ENCODE results near the gene USP13. TPM values are rescaled to one million over a fixed set of nuclear protein-coding genes. Genes with fewer than 3 reads are reported as not detected.

Gene USP13
- total RNA-seq, 1 experiment from 2014 or later, result 22.7 TPM

GRCh38 chr3:179624451-179624850 lies 28.4 kb upstream of the USP13 start:
- no peaks in the 10 kb centered on the region for H4K20me1 ChIP-seq (ENCODE audit: insufficient read depth)
- intact Hi-C loops (cut with micrococcal nuclease), result no loop called here
- no peaks in the 10 kb centered on the region for H3K4me1 ChIP-seq (ENCODE audit: control insufficient read depth in 1 of 2, insufficient read depth in 2 of 2, low read length in 2 of 2)
- H3K4me3 ChIP-seq (replicated peaks in 1 of 2; ENCODE audit: low read depth in 1 of 2, low read length in 2 of 2), result no peak overlapping the region
- H3K9ac ChIP-seq (ENCODE audit: low read length), result no peak overlapping the region
- H3K36me3 ChIP-seq (ENCODE audit: control insufficient read depth in 1 of 2, insufficient read depth in 2 of 2, low read length in 2 of 2), result peaks cover 8 to 13% of the 10 kb centered on the region in 2 experiments; a peak in 3 of 4 replicates
- H3K79me2 ChIP-seq (ENCODE audit: insufficient read depth, low read length), result peaks cover 3% of the 10 kb centered on the region; the same call in 1 of the 2 replicates
- ATAC-seq (no peak), DNase-seq (ENCODE audit: low read depth, low spot score) (no peak)
- no peak overlapping the region for H2AFZ ChIP-seq (ENCODE audit: low read depth, low read length, poor library complexity, severe bottlenecking)
- H3K9me3 ChIP-seq (ENCODE audit: control insufficient read depth in 1 of 2, insufficient read depth in 1 of 2, low read depth in 1 of 2, low read length in 2 of 2), result no peaks in the 10 kb centered on the region
- no TSS peak for BruUV-seq (replicated peaks)
- no peaks in the 10 kb centered on the region for H3K9me2 ChIP-seq (ENCODE audit: insufficient read depth)
- POLR2A ChIA-PET, result no interaction called here
- no peaks in the 10 kb centered on the region for H3K27me3 ChIP-seq (ENCODE audit: insufficient read depth, low read length)
- TF ChIP-seq CEBPB (IDR thresholded peaks at IDR 0.05; ENCODE audit: low read depth) (no peak), CBX3 (IDR thresholded peaks at IDR 0.05; ENCODE audit: low read depth) (no peak), TCF7L2 (IDR thresholded peaks at IDR 0.05; ENCODE audit: borderline replicate concordance, extremely low read depth, insufficient read depth, insufficient read length) (no peak), JUND (IDR thresholded peaks at IDR 0.05) (no peak), EZH2phosphoT487 (IDR thresholded peaks at IDR 0.05; ENCODE audit: borderline replicate concordance) (no peak), SIN3A (IDR thresholded peaks at IDR 0.05; ENCODE audit: low read depth) (no peak), ZFX (IDR thresholded peaks at IDR 0.05) (no peak), EZH2 (IDR thresholded peaks at IDR 0.05) (no peak), POLR2A (IDR thresholded peaks at IDR 0.05; ENCODE audit: borderline replicate concordance, extremely low read depth, insufficient read depth, insufficient read length) (no peak), ZBTB33 (IDR thresholded peaks at IDR 0.05; ENCODE audit: extremely low read depth, insufficient replicate concordance, low read length) (no peak)
- TF ChIP-seq, protein P1, sequence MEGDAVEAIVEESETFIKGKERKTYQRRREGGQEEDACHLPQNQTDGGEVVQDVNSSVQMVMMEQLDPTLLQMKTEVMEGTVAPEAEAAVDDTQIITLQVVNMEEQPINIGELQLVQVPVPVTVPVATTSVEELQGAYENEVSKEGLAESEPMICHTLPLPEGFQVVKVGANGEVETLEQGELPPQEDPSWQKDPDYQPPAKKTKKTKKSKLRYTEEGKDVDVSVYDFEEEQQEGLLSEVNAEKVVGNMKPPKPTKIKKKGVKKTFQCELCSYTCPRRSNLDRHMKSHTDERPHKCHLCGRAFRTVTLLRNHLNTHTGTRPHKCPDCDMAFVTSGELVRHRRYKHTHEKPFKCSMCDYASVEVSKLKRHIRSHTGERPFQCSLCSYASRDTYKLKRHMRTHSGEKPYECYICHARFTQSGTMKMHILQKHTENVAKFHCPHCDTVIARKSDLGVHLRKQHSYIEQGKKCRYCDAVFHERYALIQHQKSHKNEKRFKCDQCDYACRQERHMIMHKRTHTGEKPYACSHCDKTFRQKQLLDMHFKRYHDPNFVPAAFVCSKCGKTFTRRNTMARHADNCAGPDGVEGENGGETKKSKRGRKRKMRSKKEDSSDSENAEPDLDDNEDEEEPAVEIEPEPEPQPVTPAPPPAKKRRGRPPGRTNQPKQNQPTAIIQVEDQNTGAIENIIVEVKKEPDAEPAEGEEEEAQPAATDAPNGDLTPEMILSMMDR (IDR thresholded peaks at IDR 0.05 in 2 of 3, conservative IDR thresholded peaks at IDR 0.05 in 1 of 3; ENCODE audit: borderline replicate concordance in 1 of 3, insufficient read depth in 1 of 3, low read depth in 2 of 3, low read length in 2 of 3), result no peak
- TF ChIP-seq, protein P2, sequence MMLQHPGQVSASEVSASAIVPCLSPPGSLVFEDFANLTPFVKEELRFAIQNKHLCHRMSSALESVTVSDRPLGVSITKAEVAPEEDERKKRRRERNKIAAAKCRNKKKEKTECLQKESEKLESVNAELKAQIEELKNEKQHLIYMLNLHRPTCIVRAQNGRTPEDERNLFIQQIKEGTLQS (IDR thresholded peaks at IDR 0.05), result no peak
- TF ChIP-seq, protein P3, sequence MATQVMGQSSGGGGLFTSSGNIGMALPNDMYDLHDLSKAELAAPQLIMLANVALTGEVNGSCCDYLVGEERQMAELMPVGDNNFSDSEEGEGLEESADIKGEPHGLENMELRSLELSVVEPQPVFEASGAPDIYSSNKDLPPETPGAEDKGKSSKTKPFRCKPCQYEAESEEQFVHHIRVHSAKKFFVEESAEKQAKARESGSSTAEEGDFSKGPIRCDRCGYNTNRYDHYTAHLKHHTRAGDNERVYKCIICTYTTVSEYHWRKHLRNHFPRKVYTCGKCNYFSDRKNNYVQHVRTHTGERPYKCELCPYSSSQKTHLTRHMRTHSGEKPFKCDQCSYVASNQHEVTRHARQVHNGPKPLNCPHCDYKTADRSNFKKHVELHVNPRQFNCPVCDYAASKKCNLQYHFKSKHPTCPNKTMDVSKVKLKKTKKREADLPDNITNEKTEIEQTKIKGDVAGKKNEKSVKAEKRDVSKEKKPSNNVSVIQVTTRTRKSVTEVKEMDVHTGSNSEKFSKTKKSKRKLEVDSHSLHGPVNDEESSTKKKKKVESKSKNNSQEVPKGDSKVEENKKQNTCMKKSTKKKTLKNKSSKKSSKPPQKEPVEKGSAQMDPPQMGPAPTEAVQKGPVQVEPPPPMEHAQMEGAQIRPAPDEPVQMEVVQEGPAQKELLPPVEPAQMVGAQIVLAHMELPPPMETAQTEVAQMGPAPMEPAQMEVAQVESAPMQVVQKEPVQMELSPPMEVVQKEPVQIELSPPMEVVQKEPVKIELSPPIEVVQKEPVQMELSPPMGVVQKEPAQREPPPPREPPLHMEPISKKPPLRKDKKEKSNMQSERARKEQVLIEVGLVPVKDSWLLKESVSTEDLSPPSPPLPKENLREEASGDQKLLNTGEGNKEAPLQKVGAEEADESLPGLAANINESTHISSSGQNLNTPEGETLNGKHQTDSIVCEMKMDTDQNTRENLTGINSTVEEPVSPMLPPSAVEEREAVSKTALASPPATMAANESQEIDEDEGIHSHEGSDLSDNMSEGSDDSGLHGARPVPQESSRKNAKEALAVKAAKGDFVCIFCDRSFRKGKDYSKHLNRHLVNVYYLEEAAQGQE (IDR thresholded peaks at IDR 0.05; ENCODE audit: low read depth), result no peak
- no peak overlapping the region for H3K27ac ChIP-seq (ENCODE audit: low read depth, low read length)
- RAD21 ChIA-PET (ENCODE audit: low non-redundant PET in 1 of 2, low total read pairs in 2 of 2, uncharacterized antibody in 2 of 2, unreplicated experiment in 2 of 2), result no interaction called here
- no peak overlapping the region for H3K4me2 ChIP-seq (ENCODE audit: low read length)
- CTCF ChIA-PET, result no interaction called here

Data from HCT116 (cell line).